ENCODE results near the gene MPP2.
"Not testable (repeated sequence)": the region's sequence is repeated elsewhere in the genome, so short reads cannot be mapped to it uniquely, and the experiment has no call there.

The MPP2 gene

GRCh38 chr17:43875476-43876147 lies 31.7 kb downstream of the MPP2 start:
- DNase-seq (ENCODE audit: low spot score): no peak

GRCh38 chr17:43874293-43874692 lies 33.0 kb downstream of the MPP2 start:
- DNase-seq (ENCODE audit: low spot score): no peak

- DNase-seq (ENCODE audit: low spot score): no peak
These were observed 33.5 kb downstream of the MPP2 start for GRCh38 chr17:43873815-43874214.

- no peak for DNase-seq (ENCODE audit: low spot score)
These were observed 34.2 kb downstream of the MPP2 start for GRCh38 chr17:43873091-43873490.

- no peak for DNase-seq (ENCODE audit: low spot score)
These were observed 35.2 kb downstream of the MPP2 start for GRCh38 chr17:43871946-43872690.

- not testable (repeated sequence) for DNase-seq (ENCODE audit: low spot score)
These were observed 38.3 kb downstream of the MPP2 start for GRCh38 chr17:43869031-43869430.

GRCh38 chr17:43868226-43868994 lies 38.9 kb downstream of the MPP2 start:
- no peak for DNase-seq (ENCODE audit: low spot score)

- DNase-seq (ENCODE audit: low spot score): no peak
These were observed 43.0 kb downstream of the MPP2 start for GRCh38 chr17:43864161-43864984.

GRCh38 chr17:43861960-43862359 lies 45.4 kb downstream of the MPP2 start:
- DNase-seq (ENCODE audit: low spot score): no peak

GRCh38 chr17:43860927-43861622 lies 46.3 kb downstream of the MPP2 start:
- DNase-seq (ENCODE audit: low spot score): no peak

GRCh38 chr17:43860077-43860725 lies 47.1 kb downstream of the MPP2 start:
- no peak for DNase-seq (ENCODE audit: low spot score)

GRCh38 chr17:43857957-43858600 lies 49.3 kb downstream of the MPP2 start:
- DNase-seq (ENCODE audit: low spot score): no peak

- no peak for DNase-seq (ENCODE audit: low spot score)
These were observed 50.2 kb downstream of the MPP2 start for GRCh38 chr17:43857141-43857540.

- DNase-seq (ENCODE audit: low spot score): no peak
These were observed 51.2 kb downstream of the MPP2 start for GRCh38 chr17:43856141-43856540.

- DNase-seq (ENCODE audit: low spot score): no peak
These were observed 52.3 kb downstream of the MPP2 start for GRCh38 chr17:43855061-43855460.

GRCh38 chr17:43854498-43854897 lies 52.8 kb downstream of the MPP2 start:
- no peak for DNase-seq (ENCODE audit: low spot score)

GRCh38 chr17:43853546-43853945 lies 53.8 kb downstream of the MPP2 start:
- no peak for DNase-seq (ENCODE audit: low spot score)

- no peak for DNase-seq (ENCODE audit: low spot score)
These were observed 54.8 kb downstream of the MPP2 start for GRCh38 chr17:43852571-43852970.

GRCh38 chr17:43849116-43849515 lies 58.2 kb downstream of the MPP2 start:
- DNase-seq (ENCODE audit: low spot score): no peak

- DNase-seq (ENCODE audit: low spot score): no peak
These were observed 58.7 kb downstream of the MPP2 start for GRCh38 chr17:43848601-43849000.

All from HuH-7.5 (cell line).